ENCODE results near the gene PIEZO2. TPM values are rescaled to one million over a fixed set of nuclear protein-coding genes. Genes with fewer than 3 reads are reported as not detected.

Gene PIEZO2
- total RNA-seq, 3 donors from 2014 or later (not counting 1 experiment from before 2014, with no cell fraction given): not detected

- Histone ChIP-seq H3K36me3 (ENCODE audit: control insufficient read depth, insufficient read depth, low read length) (no peaks in the 10 kb centered on the region), H3K4me3 (ENCODE audit: low read length) (no peak overlapping the region), H3K9me3 (ENCODE audit: control insufficient read depth, insufficient read depth, low read length) (no peaks in the 10 kb centered on the region), H3K4me1 (ENCODE audit: control insufficient read depth, insufficient read depth, low read length) (no peaks in the 10 kb centered on the region), H3K27ac (ENCODE audit: low read length) (no peak overlapping the region), H3K27me3 (ENCODE audit: control insufficient read depth, insufficient read depth, low read length) (no peaks in the 10 kb centered on the region)
- 88% methylated on average over 5 of the region's 5 CpGs for whole genome bisulfite sequencing (ENCODE audit: insufficient coverage)
- DNase-seq: no peak
- Mint-ChIP-seq H3K36me3 (no peaks in the 10 kb centered on the region), H3K27ac (no peak overlapping the region), H3K27me3 (ENCODE audit: low read depth in 2 of 2) (no peaks in the 10 kb centered on the region), H3K4me3 (no peak overlapping the region), H3K4me1 (no peaks in the 10 kb centered on the region), H3K9me3 (peaks cover 0 to 2% of the 10 kb centered on the region in 2 donors)
- intact Hi-C loops (cut with micrococcal nuclease): no loop called here
- TF ChIP-seq CTCF (IDR thresholded peaks at IDR 0.05): no peak
- ATAC-seq: no peak
Observed at GRCh38 chr18:11095211-11095610, 54.2 kb downstream of the PIEZO2 start.

GRCh38 chr18:11091746-11092145 is 57.6 kb downstream of the PIEZO2 start:
- H3K4me3 Mint-ChIP-seq: no peak overlapping the region
- no peak overlapping the region for H3K4me3 ChIP-seq (ENCODE audit: low read length)
- DNase-seq (no peak), ATAC-seq (no peak)
- 42% methylated on average over 6 of the region's 6 CpGs for WGBS (ENCODE audit: insufficient coverage)
- TF ChIP-seq CTCF (IDR thresholded peaks at IDR 0.05): no peak
- H3K36me3 ChIP-seq (ENCODE audit: control insufficient read depth, insufficient read depth, low read length): no peaks in the 10 kb centered on the region
- H3K27me3 ChIP-seq (ENCODE audit: control insufficient read depth, insufficient read depth, low read length): no peaks in the 10 kb centered on the region
- peaks cover 0 to 5% of the 10 kb centered on the region in 2 donors for H3K27me3 Mint-ChIP-seq (ENCODE audit: low read depth in 2 of 2)
- H3K27ac Mint-ChIP-seq: no peak overlapping the region
- intact Hi-C loops (cut with micrococcal nuclease): no loop called here
- H3K9me3 Mint-ChIP-seq: no peaks in the 10 kb centered on the region
- no peaks in the 10 kb centered on the region for H3K4me1 Mint-ChIP-seq
- no peaks in the 10 kb centered on the region for H3K4me1 ChIP-seq (ENCODE audit: control insufficient read depth, insufficient read depth, low read length)
- H3K27ac ChIP-seq (ENCODE audit: low read length): no peak overlapping the region
- no peaks in the 10 kb centered on the region for H3K9me3 ChIP-seq (ENCODE audit: control insufficient read depth, insufficient read depth, low read length)
- no peaks in the 10 kb centered on the region for H3K36me3 Mint-ChIP-seq

- H3K9me3 ChIP-seq (ENCODE audit: control insufficient read depth, insufficient read depth, low read length): no peaks in the 10 kb centered on the region
- no peaks in the 10 kb centered on the region for H3K27me3 ChIP-seq (ENCODE audit: control insufficient read depth, insufficient read depth, low read length)
- no peaks in the 10 kb centered on the region for H3K36me3 ChIP-seq (ENCODE audit: control insufficient read depth, insufficient read depth, low read length)
- ATAC-seq (no peak), DNase-seq (no peak)
- Mint-ChIP-seq H3K27ac (no peak overlapping the region), H3K36me3 (no peaks in the 10 kb centered on the region), H3K9me3 (no peaks in the 10 kb centered on the region), H3K4me3 (no peak overlapping the region), H3K4me1 (no peaks in the 10 kb centered on the region), H3K27me3 (ENCODE audit: low read depth in 2 of 2) (peaks cover 0 to 8% of the 10 kb centered on the region in 2 donors)
- no peaks in the 10 kb centered on the region for H3K4me1 ChIP-seq (ENCODE audit: control insufficient read depth, insufficient read depth, low read length)
- WGBS (ENCODE audit: insufficient coverage): 10% methylated on average over 7 of the region's 9 CpGs
- intact Hi-C loops (cut with micrococcal nuclease): no loop called here
- no peak overlapping the region for H3K4me3 ChIP-seq (ENCODE audit: low read length)
- TF ChIP-seq CTCF (IDR thresholded peaks at IDR 0.05): no peak
- H3K27ac ChIP-seq (ENCODE audit: low read length): no peak overlapping the region
Observed at GRCh38 chr18:11089931-11090715, 59.2 kb downstream of the PIEZO2 start.
